Measurements from ENCODE around the gene KLHL1. TPM values are rescaled to one million over a fixed set of nuclear protein-coding genes. Genes with fewer than 3 reads are reported as not detected.

The KLHL1 gene
- total RNA-seq, 1 donor = not detected

- Histone ChIP-seq H3K27ac (ENCODE audit: low read depth, low read length) (no peak overlapping the region), H2AFZ (ENCODE audit: low read length) (no peak overlapping the region), H3K27me3 (ENCODE audit: insufficient read depth, low read length) (no peaks in the 10 kb centered on the region), H4K20me1 (ENCODE audit: insufficient read depth, low read length) (no peaks in the 10 kb centered on the region), H3K4me2 (ENCODE audit: insufficient read depth, low read length) (no peak overlapping the region), H3K9me3 (ENCODE audit: low read depth, low read length) (no peaks in the 10 kb centered on the region), H3K36me3 (ENCODE audit: insufficient read depth, low read length) (no peaks in the 10 kb centered on the region), H3K79me2 (ENCODE audit: insufficient read depth, low read length) (no peaks in the 10 kb centered on the region), H3K4me1 (ENCODE audit: insufficient read depth, low read length) (no peaks in the 10 kb centered on the region), H3K4me3 (ENCODE audit: insufficient read depth, low read length) (no peak overlapping the region)
- no peak for DNase-seq (ENCODE audit: insufficient read length, low spot score, missing footprints)
- TF ChIP-seq CTCF (IDR thresholded peaks at IDR 0.05; ENCODE audit: extremely low read depth, low read depth, low read length) = no peak
Measured at GRCh38 chr13:69820180-69820579, 288.1 kb downstream of the KLHL1 start.

GRCh38 chr13:69817333-69817869 lies 290.9 kb downstream of the KLHL1 start:
- TF ChIP-seq CTCF (IDR thresholded peaks at IDR 0.05; ENCODE audit: extremely low read depth, low read depth, low read length) = no peak
- no peak for DNase-seq (ENCODE audit: insufficient read length, low spot score, missing footprints)
- H3K36me3 ChIP-seq (ENCODE audit: insufficient read depth, low read length) = no peaks in the 10 kb centered on the region
- H3K4me3 ChIP-seq (ENCODE audit: insufficient read depth, low read length) = no peak overlapping the region
- H3K4me1 ChIP-seq (ENCODE audit: insufficient read depth, low read length) = no peaks in the 10 kb centered on the region
- H3K27me3 ChIP-seq (ENCODE audit: insufficient read depth, low read length) = no peaks in the 10 kb centered on the region
- H3K79me2 ChIP-seq (ENCODE audit: insufficient read depth, low read length) = no peaks in the 10 kb centered on the region
- no peak overlapping the region for H3K4me2 ChIP-seq (ENCODE audit: insufficient read depth, low read length)
- no peaks in the 10 kb centered on the region for H3K9me3 ChIP-seq (ENCODE audit: low read depth, low read length)
- no peaks in the 10 kb centered on the region for H4K20me1 ChIP-seq (ENCODE audit: insufficient read depth, low read length)
- H3K27ac ChIP-seq (ENCODE audit: low read depth, low read length) = no peak overlapping the region
- no peak overlapping the region for H2AFZ ChIP-seq (ENCODE audit: low read length)

- no peak overlapping the region for H2AFZ ChIP-seq (ENCODE audit: low read length)
- no peaks in the 10 kb centered on the region for H3K79me2 ChIP-seq (ENCODE audit: insufficient read depth, low read length)
- no peak for TF ChIP-seq CTCF (IDR thresholded peaks at IDR 0.05; ENCODE audit: extremely low read depth, low read depth, low read length)
- no peaks in the 10 kb centered on the region for H3K27me3 ChIP-seq (ENCODE audit: insufficient read depth, low read length)
- no peaks in the 10 kb centered on the region for H4K20me1 ChIP-seq (ENCODE audit: insufficient read depth, low read length)
- no peaks in the 10 kb centered on the region for H3K36me3 ChIP-seq (ENCODE audit: insufficient read depth, low read length)
- H3K4me3 ChIP-seq (ENCODE audit: insufficient read depth, low read length) = no peak overlapping the region
- no peak for DNase-seq (ENCODE audit: insufficient read length, low spot score, missing footprints)
- H3K4me2 ChIP-seq (ENCODE audit: insufficient read depth, low read length) = no peak overlapping the region
- H3K4me1 ChIP-seq (ENCODE audit: insufficient read depth, low read length) = no peaks in the 10 kb centered on the region
- no peak overlapping the region for H3K27ac ChIP-seq (ENCODE audit: low read depth, low read length)
- H3K9me3 ChIP-seq (ENCODE audit: low read depth, low read length) = peaks cover 8% of the 10 kb centered on the region
Measured at GRCh38 chr13:69809152-69809551, 299.1 kb downstream of the KLHL1 start.

- H3K27me3 ChIP-seq (ENCODE audit: insufficient read depth, low read length) = no peaks in the 10 kb centered on the region
- no peak for TF ChIP-seq CTCF (IDR thresholded peaks at IDR 0.05; ENCODE audit: extremely low read depth, low read depth, low read length)
- H3K4me1 ChIP-seq (ENCODE audit: insufficient read depth, low read length) = no peaks in the 10 kb centered on the region
- no peaks in the 10 kb centered on the region for H3K36me3 ChIP-seq (ENCODE audit: insufficient read depth, low read length)
- no peak for DNase-seq (ENCODE audit: insufficient read length, low spot score, missing footprints)
- H3K9me3 ChIP-seq (ENCODE audit: low read depth, low read length) = no peaks in the 10 kb centered on the region
- no peak overlapping the region for H2AFZ ChIP-seq (ENCODE audit: low read length)
- H3K79me2 ChIP-seq (ENCODE audit: insufficient read depth, low read length) = no peaks in the 10 kb centered on the region
- H4K20me1 ChIP-seq (ENCODE audit: insufficient read depth, low read length) = no peaks in the 10 kb centered on the region
- no peak overlapping the region for H3K4me3 ChIP-seq (ENCODE audit: insufficient read depth, low read length)
- no peak overlapping the region for H3K27ac ChIP-seq (ENCODE audit: low read depth, low read length)
- H3K4me2 ChIP-seq (ENCODE audit: insufficient read depth, low read length) = no peak overlapping the region
Measured at GRCh38 chr13:69796256-69796655, 312.0 kb downstream of the KLHL1 start.
